ENCODE measurements around the gene ITPRID2. TPM values are rescaled to one million over a fixed set of nuclear protein-coding genes. Genes with fewer than 3 reads are reported as not detected.

ITPRID2 gene
- total RNA-seq, 1 donor from 2014 or later: 115 TPM

DNA sequence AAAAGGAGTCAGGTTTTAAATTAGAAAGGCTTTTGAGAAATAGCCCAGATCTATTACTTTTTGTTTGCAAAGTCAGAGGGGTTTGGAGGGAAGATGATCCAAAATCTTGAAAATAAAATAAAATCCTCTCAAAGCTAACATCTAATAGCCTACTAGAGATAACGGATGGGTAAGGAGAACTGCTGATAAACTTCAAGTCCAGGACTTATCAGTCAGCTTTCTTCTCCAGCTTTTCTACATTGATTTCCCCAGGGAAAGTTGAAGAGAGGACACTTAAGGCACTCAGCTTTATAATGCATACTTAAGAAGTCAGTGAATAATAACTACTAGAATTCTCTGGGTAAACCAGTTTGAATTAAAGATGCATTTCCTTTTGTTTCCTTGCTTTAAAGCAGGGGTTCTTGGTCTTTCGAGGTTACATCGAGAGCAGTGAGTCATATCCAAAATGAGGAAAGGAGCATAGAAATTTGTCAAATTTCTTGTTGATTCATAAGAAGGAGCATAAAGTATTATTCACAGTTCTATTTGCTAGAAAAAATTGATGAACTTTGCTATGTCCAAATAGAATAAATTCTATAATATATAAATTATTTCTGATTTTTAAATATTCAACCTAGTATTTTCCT is 43.2 kb upstream of the ITPRID2 start:
- TF ChIP-seq, protein P1, sequence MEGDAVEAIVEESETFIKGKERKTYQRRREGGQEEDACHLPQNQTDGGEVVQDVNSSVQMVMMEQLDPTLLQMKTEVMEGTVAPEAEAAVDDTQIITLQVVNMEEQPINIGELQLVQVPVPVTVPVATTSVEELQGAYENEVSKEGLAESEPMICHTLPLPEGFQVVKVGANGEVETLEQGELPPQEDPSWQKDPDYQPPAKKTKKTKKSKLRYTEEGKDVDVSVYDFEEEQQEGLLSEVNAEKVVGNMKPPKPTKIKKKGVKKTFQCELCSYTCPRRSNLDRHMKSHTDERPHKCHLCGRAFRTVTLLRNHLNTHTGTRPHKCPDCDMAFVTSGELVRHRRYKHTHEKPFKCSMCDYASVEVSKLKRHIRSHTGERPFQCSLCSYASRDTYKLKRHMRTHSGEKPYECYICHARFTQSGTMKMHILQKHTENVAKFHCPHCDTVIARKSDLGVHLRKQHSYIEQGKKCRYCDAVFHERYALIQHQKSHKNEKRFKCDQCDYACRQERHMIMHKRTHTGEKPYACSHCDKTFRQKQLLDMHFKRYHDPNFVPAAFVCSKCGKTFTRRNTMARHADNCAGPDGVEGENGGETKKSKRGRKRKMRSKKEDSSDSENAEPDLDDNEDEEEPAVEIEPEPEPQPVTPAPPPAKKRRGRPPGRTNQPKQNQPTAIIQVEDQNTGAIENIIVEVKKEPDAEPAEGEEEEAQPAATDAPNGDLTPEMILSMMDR (conservative IDR thresholded peaks at IDR 0.05): no peak
- H3K9me3 Mint-ChIP-seq: no peaks in the 10 kb centered on the region
- no peaks in the 10 kb centered on the region for H3K27me3 Mint-ChIP-seq (ENCODE audit: low read depth)
- H3K36me3 Mint-ChIP-seq (ENCODE audit: low read depth): no peaks in the 10 kb centered on the region
- peak overlapping the region; percentile 5 for H3K4me3 Mint-ChIP-seq
- H3K4me1 Mint-ChIP-seq: peaks cover 56% of the 10 kb centered on the region
- H3K27ac Mint-ChIP-seq (ENCODE audit: unreplicated experiment): no peak overlapping the region
- DNase-seq (ENCODE audit: low read depth, low spot score): no peak

DNA sequence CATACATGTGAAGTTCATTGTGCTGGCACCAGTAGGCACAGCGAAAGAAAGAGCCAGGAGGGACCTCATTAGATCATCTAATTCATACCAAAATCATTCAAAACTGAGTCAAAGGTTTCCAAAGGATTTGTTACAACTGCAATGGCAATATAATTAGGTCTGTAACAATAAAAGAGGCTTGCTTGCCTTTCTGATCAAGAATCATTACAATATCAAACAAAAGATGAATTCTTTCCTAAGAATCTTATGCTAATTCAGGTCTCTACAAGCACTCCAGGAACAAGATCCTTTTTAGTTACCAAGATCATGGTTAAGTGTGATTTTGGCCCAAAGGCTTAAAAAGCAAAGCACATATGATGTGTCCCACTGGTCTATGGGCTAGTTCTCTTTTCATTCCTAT is 41.9 kb upstream of the ITPRID2 start:
- Mint-ChIP-seq H3K9me3 (no peaks in the 10 kb centered on the region), H3K36me3 (ENCODE audit: low read depth) (no peaks in the 10 kb centered on the region), H3K4me1 (peaks cover 53% of the 10 kb centered on the region), H3K27ac (ENCODE audit: unreplicated experiment) (no peak overlapping the region), H3K4me3 (no peak overlapping the region), H3K27me3 (ENCODE audit: low read depth) (no peaks in the 10 kb centered on the region)
- TF ChIP-seq, protein P1 (conservative IDR thresholded peaks at IDR 0.05): no peak
- DNase-seq (ENCODE audit: low read depth, low spot score): no peak

GRCh38 chr2:181850936-181851560 is 40.5 kb upstream of the ITPRID2 start:
- Mint-ChIP-seq H3K4me3 (no peak overlapping the region), H3K27me3 (ENCODE audit: low read depth) (no peaks in the 10 kb centered on the region), H3K4me1 (peaks cover 47% of the 10 kb centered on the region), H3K36me3 (ENCODE audit: low read depth) (no peaks in the 10 kb centered on the region), H3K9me3 (no peaks in the 10 kb centered on the region), H3K27ac (ENCODE audit: unreplicated experiment) (peak overlapping the region; percentile 78)
- no peak for DNase-seq (ENCODE audit: low read depth, low spot score)
- TF ChIP-seq, protein P1 (conservative IDR thresholded peaks at IDR 0.05): no peak

GRCh38 chr2:181851726-181852125 is 39.8 kb upstream of the ITPRID2 start:
- Mint-ChIP-seq H3K4me3 (no peak overlapping the region), H3K9me3 (no peaks in the 10 kb centered on the region), H3K4me1 (peaks cover 44% of the 10 kb centered on the region), H3K36me3 (ENCODE audit: low read depth) (no peaks in the 10 kb centered on the region), H3K27me3 (ENCODE audit: low read depth) (no peaks in the 10 kb centered on the region), H3K27ac (ENCODE audit: unreplicated experiment) (no peak overlapping the region)
- TF ChIP-seq, protein P1 (conservative IDR thresholded peaks at IDR 0.05): no peak
- DNase-seq (ENCODE audit: low read depth, low spot score): no peak

- TF ChIP-seq, protein P1 (conservative IDR thresholded peaks at IDR 0.05): no peak
- no peak overlapping the region for H3K4me3 Mint-ChIP-seq
- no peaks in the 10 kb centered on the region for H3K9me3 Mint-ChIP-seq
- no peaks in the 10 kb centered on the region for H3K27me3 Mint-ChIP-seq (ENCODE audit: low read depth)
- no peaks in the 10 kb centered on the region for H3K36me3 Mint-ChIP-seq (ENCODE audit: low read depth)
- H3K4me1 Mint-ChIP-seq: peaks cover 27% of the 10 kb centered on the region
- DNase-seq (ENCODE audit: low read depth, low spot score): no peak
- H3K27ac Mint-ChIP-seq (ENCODE audit: unreplicated experiment): no peak overlapping the region
Measured at GRCh38 chr2:181853696-181854095, 37.8 kb upstream of the ITPRID2 start.

Data from neural crest cell (in vitro differentiated cells).